BE2C (cell line): ENCODE results near the gene LEPR. TPM values are rescaled to one million over a fixed set of nuclear protein-coding genes. Genes with fewer than 3 reads are reported as not detected.
"Not testable (repeated sequence)": the region's sequence is repeated elsewhere in the genome, so short reads cannot be mapped to it uniquely, and the experiment has no call there.

Experiments
- DNase-seq: peaks from one replicate; pipeline ENCODE4 v3.0.0-alpha.2; 2020
- H3K27me3 ChIP-seq: fragments of 250-450 bp; sonication (Bioruptor Pico); 2 replicates; pipeline ENCODE4 v1.5.1; 2020; ENCODE audit warnings: mild to moderate bottlenecking
- H3K36me3 ChIP-seq: fragments of 250-450 bp; sonication (Bioruptor Pico); 2 replicates; pipeline ENCODE4 v1.5.1; 2020; ENCODE audit warnings: mild to moderate bottlenecking
- H3K4me1 ChIP-seq: fragments of 250-450 bp; sonication (Bioruptor Pico); 2 replicates; pipeline ENCODE4 v1.5.1; 2020
- H3K4me3 ChIP-seq: 2 replicates; pipeline ENCODE4 v1.5.1; 2011; ENCODE audit warnings: low read depth, low read length
- H3K9me3 ChIP-seq: fragments of 250-450 bp; sonication (Bioruptor Pico); 2 replicates; pipeline ENCODE4 v1.5.1; 2020
- polyA plus RNA-seq: library from polyadenylated mRNA; unstranded; fragments of >200 nt; gene quantifications from one replicate; pipeline ENCODE4 v1.2.1, GENCODE V29; 2012; ENCODE audit warnings: low read depth, missing spikeins; ENCODE audit not compliant: insufficient read length, insufficient read depth
- TF ChIP-seq, protein P1 (sequence below): IDR thresholded peaks from 2 replicates; pipeline ENCODE4 v1.5.1; 2012; ENCODE audit warnings: mild to moderate bottlenecking, low read depth, low read length

LEPR gene
- 0.86 TPM for polyA plus RNA-seq

DNA sequence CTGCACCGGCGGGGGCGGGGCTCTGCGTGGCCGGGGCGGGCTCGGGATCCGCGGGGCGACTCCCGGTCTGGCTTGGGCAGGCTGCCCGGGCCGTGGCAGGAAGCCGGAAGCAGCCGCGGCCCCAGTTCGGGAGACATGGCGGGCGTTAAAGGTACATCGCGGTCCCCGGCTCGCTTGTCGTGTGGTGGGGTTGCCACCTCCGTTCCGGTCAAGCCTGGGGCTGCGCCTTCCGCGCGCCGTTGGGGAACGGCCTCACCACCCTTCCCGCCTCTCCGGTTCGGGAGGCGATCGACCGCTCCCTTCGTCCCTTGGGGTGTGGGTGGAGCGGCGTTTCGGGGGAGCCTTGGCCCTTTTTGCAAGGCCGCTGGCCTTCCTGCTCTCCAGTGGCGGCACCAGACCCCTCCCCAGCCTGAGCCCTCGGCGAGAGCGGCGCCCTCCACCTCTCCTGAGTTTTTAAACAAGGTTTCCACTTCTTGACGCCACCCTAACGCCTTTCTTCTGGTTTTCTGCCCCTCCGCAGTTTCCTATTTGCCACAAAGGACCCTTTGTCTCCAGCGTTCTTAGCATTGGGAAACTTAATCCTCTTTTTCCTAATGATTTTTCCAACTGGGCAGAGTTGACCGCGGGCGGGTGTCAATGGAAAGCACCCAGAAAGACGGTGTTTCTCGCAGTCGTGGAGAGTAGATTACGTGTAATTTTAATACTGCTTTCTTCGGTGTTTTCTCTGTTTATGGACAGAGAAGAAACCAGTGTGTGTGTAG is at the start of gene LEPR, which contains the start of gene LEPROT:
LEPR (plus strand) TSS at position 79 of the 761 bp plus-strand sequence. CDS start 144,898 bp downstream, outside the sequence.
LEPROT (plus strand) TSS at position 79 of the 761 bp plus-strand sequence; CDS start at position 136, 57 bp downstream.
- TF ChIP-seq, protein P1, sequence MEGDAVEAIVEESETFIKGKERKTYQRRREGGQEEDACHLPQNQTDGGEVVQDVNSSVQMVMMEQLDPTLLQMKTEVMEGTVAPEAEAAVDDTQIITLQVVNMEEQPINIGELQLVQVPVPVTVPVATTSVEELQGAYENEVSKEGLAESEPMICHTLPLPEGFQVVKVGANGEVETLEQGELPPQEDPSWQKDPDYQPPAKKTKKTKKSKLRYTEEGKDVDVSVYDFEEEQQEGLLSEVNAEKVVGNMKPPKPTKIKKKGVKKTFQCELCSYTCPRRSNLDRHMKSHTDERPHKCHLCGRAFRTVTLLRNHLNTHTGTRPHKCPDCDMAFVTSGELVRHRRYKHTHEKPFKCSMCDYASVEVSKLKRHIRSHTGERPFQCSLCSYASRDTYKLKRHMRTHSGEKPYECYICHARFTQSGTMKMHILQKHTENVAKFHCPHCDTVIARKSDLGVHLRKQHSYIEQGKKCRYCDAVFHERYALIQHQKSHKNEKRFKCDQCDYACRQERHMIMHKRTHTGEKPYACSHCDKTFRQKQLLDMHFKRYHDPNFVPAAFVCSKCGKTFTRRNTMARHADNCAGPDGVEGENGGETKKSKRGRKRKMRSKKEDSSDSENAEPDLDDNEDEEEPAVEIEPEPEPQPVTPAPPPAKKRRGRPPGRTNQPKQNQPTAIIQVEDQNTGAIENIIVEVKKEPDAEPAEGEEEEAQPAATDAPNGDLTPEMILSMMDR = no peak
- DNase-seq = no peak
- no peaks in the 10 kb centered on the region for H3K9me3 ChIP-seq
- H3K4me3 ChIP-seq = peak within 1 kb of the TSS; percentile 79
- H3K27me3 ChIP-seq = no peaks in the 10 kb centered on the region
- no peaks in the 10 kb centered on the region for H3K4me1 ChIP-seq
- H3K36me3 ChIP-seq = no peaks in the 10 kb centered on the region

- H3K9me3 ChIP-seq = no peaks in the 10 kb centered on the region
- TF ChIP-seq, protein P1 = no peak
Observed at GRCh38 chr1:65371544-65371943, 48.9 kb upstream of the LEPR start.

GRCh38 chr1:65372557-65372956 is 47.9 kb upstream of the LEPR start:
- TF ChIP-seq, protein P1 = no peak
- no peaks in the 10 kb centered on the region for H3K36me3 ChIP-seq
- no peaks in the 10 kb centered on the region for H3K4me1 ChIP-seq
- H3K4me3 ChIP-seq = no peak overlapping the region
- no peaks in the 10 kb centered on the region for H3K9me3 ChIP-seq
- DNase-seq = no peak
- no peaks in the 10 kb centered on the region for H3K27me3 ChIP-seq

More at GRCh38 chr1:65371544-65371943, 48.9 kb upstream of the LEPR start:
- no peak for DNase-seq
- Histone ChIP-seq H3K4me1 (no peaks in the 10 kb centered on the region), H3K4me3 (no peak overlapping the region), H3K27me3 (no peaks in the 10 kb centered on the region), H3K36me3 (no peaks in the 10 kb centered on the region)

DNA sequence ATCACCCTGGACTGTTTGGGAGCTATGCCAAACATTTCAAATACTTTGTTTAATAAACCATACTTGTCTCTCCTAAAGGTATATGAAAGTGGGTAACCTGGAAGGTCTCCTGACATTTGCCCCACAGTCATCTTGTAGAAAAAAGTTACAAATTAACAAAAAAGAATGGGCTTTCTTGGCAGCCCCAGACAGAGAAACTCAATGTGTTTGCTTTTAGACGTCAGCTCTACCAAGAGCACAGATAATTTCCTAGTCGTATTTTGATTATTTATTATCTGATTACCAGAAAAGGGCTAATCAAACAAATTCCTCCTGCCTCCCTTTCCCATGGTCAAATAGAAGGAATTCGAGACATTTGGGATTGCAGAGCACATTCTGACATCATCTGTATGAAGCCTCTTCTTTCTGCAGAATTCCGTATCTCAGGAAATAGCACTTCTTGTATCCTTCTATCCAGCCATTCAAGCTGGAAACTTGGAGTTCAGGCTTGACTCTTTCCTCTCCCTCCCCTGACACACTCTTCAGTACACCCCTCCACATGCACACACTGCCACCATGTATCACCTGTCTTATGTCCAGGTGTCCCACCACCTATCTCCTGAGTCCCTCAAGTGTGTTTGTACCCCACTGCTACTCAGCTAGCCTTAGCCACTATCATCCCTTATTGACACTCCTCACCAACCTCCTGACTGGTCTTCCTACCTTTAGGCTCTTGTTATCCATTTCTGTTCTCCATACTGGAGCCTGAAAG is 42.8 kb upstream of the LEPR start:
- no peaks in the 10 kb centered on the region for H3K27me3 ChIP-seq
- no peaks in the 10 kb centered on the region for H3K4me1 ChIP-seq
- no peak for DNase-seq
- H3K9me3 ChIP-seq = no peaks in the 10 kb centered on the region
- TF ChIP-seq, protein P1 = no peak
- no peak overlapping the region for H3K4me3 ChIP-seq
- no peaks in the 10 kb centered on the region for H3K36me3 ChIP-seq

- H3K27me3 ChIP-seq = no peaks in the 10 kb centered on the region
- no peaks in the 10 kb centered on the region for H3K36me3 ChIP-seq
- TF ChIP-seq, protein P1 = no peak
- no peak overlapping the region for H3K4me3 ChIP-seq
- no peaks in the 10 kb centered on the region for H3K4me1 ChIP-seq
- H3K9me3 ChIP-seq = no peaks in the 10 kb centered on the region
- no peak for DNase-seq
Observed at GRCh38 chr1:65378247-65378946, 42.1 kb upstream of the LEPR start.

DNA sequence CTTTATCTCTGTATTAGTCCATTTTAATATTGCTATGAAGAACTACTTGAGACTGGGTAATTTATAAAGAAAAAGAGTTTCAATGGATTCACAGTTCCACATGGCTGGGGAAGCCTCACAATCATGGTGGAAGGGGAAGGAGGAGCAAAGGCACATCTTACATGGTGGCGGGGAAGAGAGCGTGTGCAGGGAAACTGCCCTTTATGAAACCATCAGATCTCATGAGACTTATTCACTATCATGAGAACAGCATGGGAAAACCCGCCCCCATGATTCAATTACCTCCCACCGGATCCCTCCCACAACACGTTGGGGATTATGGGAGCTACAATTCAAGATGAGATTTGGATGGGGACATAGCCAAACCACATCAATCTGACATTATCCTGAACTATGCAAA is 36.0 kb upstream of the LEPR start:
- not testable (repeated sequence) for DNase-seq, H3K27me3 ChIP-seq, H3K36me3 ChIP-seq, H3K9me3 ChIP-seq, H3K4me3 ChIP-seq, H3K4me1 ChIP-seq
